Stimulated activated naive B cell treated with anti-CD40 and anti-IgM and Interleukin-4, amounts not matched to agents 10 μg/mL and 1 μg/mL and 100 μg/mL, for 72 hours (primary cell): ENCODE data around the gene EFNA3.
A peak's percentile ranks its signal among the peaks of the same experiment; 100 is the strongest.

Source experiments
- ATAC-seq, 2 donors: fragments of 150-1000 bp; cut with Tn5 transposase; replicated peaks; 2 replicates each; pipeline ENCODE4 v1.10.0; 2021; ENCODE audit warnings: moderate library complexity in 1 of 2
- DNase-seq: peaks from one replicate; pipeline ENCODE4 v3.0.0; 2021
- H3K27ac Mint-ChIP-seq: one replicate; pipeline ENCODE4 v1.8.0; 2022; ENCODE audit warnings: mild to moderate bottlenecking, mixed read lengths
- H3K27me3 Mint-ChIP-seq, 2 donors: one replicate each; pipeline ENCODE4 v1.8.0; 2022; ENCODE audit warnings: mixed read lengths in 2 of 2
- H3K36me3 Mint-ChIP-seq, 2 donors: one replicate each; pipeline ENCODE4 v1.8.0; 2022; ENCODE audit warnings: mixed read lengths in 2 of 2, mild to moderate bottlenecking in 1 of 2
- H3K4me1 Mint-ChIP-seq, 2 donors: one replicate each; pipeline ENCODE4 v1.8.0; 2022; ENCODE audit warnings: mixed read lengths in 2 of 2, mild to moderate bottlenecking in 1 of 2
- H3K4me3 Mint-ChIP-seq, 2 donors: one replicate each; pipeline ENCODE4 v1.8.0; 2022; ENCODE audit warnings: mild to moderate bottlenecking in 2 of 2, mixed read lengths in 2 of 2, moderate library complexity in 1 of 2
- H3K9me3 Mint-ChIP-seq, 2 donors: one replicate each; pipeline ENCODE4 v1.8.0; 2022; ENCODE audit warnings: mixed read lengths in 2 of 2, mild to moderate bottlenecking in 1 of 2

The EFNA3 gene

GRCh38 chr1:155078469-155079209, at the start of gene EFNA3:
Gene EFNA3 (plus strand): TSS chr1:155078837. CDS start chr1:155078942, 105 bp downstream.
- no peak for DNase-seq
- Mint-ChIP-seq H3K4me1 (peaks cover 34 to 63% of the 10 kb centered on the region in 2 donors), H3K27ac (peak within 1 kb of the TSS; percentile 60), H3K9me3 (no peaks in the 10 kb centered on the region), H3K4me3 (peak within 1 kb of the TSS; percentile 81), H3K36me3 (peaks cover 0 to 1% of the 10 kb centered on the region in 2 donors), H3K27me3 (peaks cover 33 to 38% of the 10 kb centered on the region in 2 donors)
- peak; percentile 28 to 63 for ATAC-seq

- no peak for ATAC-seq
- no peak for DNase-seq
- H3K4me1 Mint-ChIP-seq, result no peaks in the 10 kb centered on the region
- H3K4me3 Mint-ChIP-seq, result no peak overlapping the region
- no peaks in the 10 kb centered on the region for H3K36me3 Mint-ChIP-seq
- no peaks in the 10 kb centered on the region for H3K9me3 Mint-ChIP-seq
- peaks cover 0 to under 1% of the 10 kb centered on the region in 2 donors for H3K27me3 Mint-ChIP-seq
- no peak overlapping the region for H3K27ac Mint-ChIP-seq
Observed at GRCh38 chr1:155029513-155030242, 49.0 kb upstream of the EFNA3 start.

GRCh38 chr1:155030243-155030795, 48.3 kb upstream of the EFNA3 start:
- Mint-ChIP-seq H3K9me3 (no peaks in the 10 kb centered on the region), H3K27ac (no peak overlapping the region), H3K4me1 (no peaks in the 10 kb centered on the region), H3K36me3 (no peaks in the 10 kb centered on the region), H3K27me3 (peaks cover 0 to 4% of the 10 kb centered on the region in 2 donors), H3K4me3 (no peak overlapping the region)
- DNase-seq (no peak), ATAC-seq (no peak)

- Mint-ChIP-seq H3K27ac (no peak overlapping the region), H3K27me3 (peaks cover 0 to 4% of the 10 kb centered on the region in 2 donors), H3K4me3 (no peak overlapping the region), H3K4me1 (no peaks in the 10 kb centered on the region), H3K9me3 (no peaks in the 10 kb centered on the region), H3K36me3 (no peaks in the 10 kb centered on the region)
- no peak for ATAC-seq
- no peak for DNase-seq
Observed at GRCh38 chr1:155030899-155031298, 47.7 kb upstream of the EFNA3 start.

- Mint-ChIP-seq H3K27me3 (peaks cover 2 to 13% of the 10 kb centered on the region in 2 donors), H3K4me3 (no peak overlapping the region), H3K27ac (no peak overlapping the region), H3K36me3 (no peaks in the 10 kb centered on the region), H3K4me1 (no peaks in the 10 kb centered on the region), H3K9me3 (no peaks in the 10 kb centered on the region)
- ATAC-seq (no peak), DNase-seq (no peak)
Observed at GRCh38 chr1:155032886-155033285, 45.8 kb upstream of the EFNA3 start.

GRCh38 chr1:155033524-155033923, 45.1 kb upstream of the EFNA3 start, which contains the start of the genes DCST1 and DCST2:
Gene DCST1 (plus strand): TSS chr1:155033824. CDS start chr1:155034037, 213 bp downstream.
Gene DCST2 (minus strand): TSS chr1:155033781. CDS start chr1:155033701, 80 bp downstream.
- ATAC-seq (no peak), DNase-seq (no peak)
- Mint-ChIP-seq H3K4me3 (no peak within 1 kb of the TSS), H3K27me3 (peaks cover 6 to 20% of the 10 kb centered on the region in 2 donors), H3K4me1 (no peaks in the 10 kb centered on the region), H3K9me3 (no peaks in the 10 kb centered on the region), H3K27ac (no peak within 1 kb of the TSS), H3K36me3 (no peaks in the 10 kb centered on the region)

- Mint-ChIP-seq H3K36me3 (no peaks in the 10 kb centered on the region), H3K9me3 (no peaks in the 10 kb centered on the region), H3K27me3 (peaks cover 14 to 30% of the 10 kb centered on the region in 2 donors), H3K4me3 (no peak overlapping the region), H3K4me1 (no peaks in the 10 kb centered on the region), H3K27ac (no peak overlapping the region)
- no peak for DNase-seq
- ATAC-seq, result no peak
Observed at GRCh38 chr1:155034318-155035208, 44.1 kb upstream of the EFNA3 start.

GRCh38 chr1:155035936-155036335, 42.7 kb upstream of the EFNA3 start:
- peaks cover 14 to 35% of the 10 kb centered on the region in 2 donors for H3K27me3 Mint-ChIP-seq
- ATAC-seq (no peak), DNase-seq (no peak)
- no peak overlapping the region for H3K4me3 Mint-ChIP-seq
- H3K9me3 Mint-ChIP-seq, result no peaks in the 10 kb centered on the region
- H3K4me1 Mint-ChIP-seq, result no peaks in the 10 kb centered on the region
- no peaks in the 10 kb centered on the region for H3K36me3 Mint-ChIP-seq
- no peak overlapping the region for H3K27ac Mint-ChIP-seq

- no peaks in the 10 kb centered on the region for H3K9me3 Mint-ChIP-seq
- H3K36me3 Mint-ChIP-seq, result no peaks in the 10 kb centered on the region
- H3K27ac Mint-ChIP-seq, result no peak overlapping the region
- no peak for ATAC-seq
- no peak for DNase-seq
- no peak overlapping the region for H3K4me3 Mint-ChIP-seq
- H3K27me3 Mint-ChIP-seq, result peaks cover 14 to 37% of the 10 kb centered on the region in 2 donors
- H3K4me1 Mint-ChIP-seq, result no peaks in the 10 kb centered on the region
Observed at GRCh38 chr1:155037043-155037442, 41.6 kb upstream of the EFNA3 start.

- no peak for DNase-seq
- H3K4me1 Mint-ChIP-seq, result no peaks in the 10 kb centered on the region
- no peak overlapping the region for H3K4me3 Mint-ChIP-seq
- H3K36me3 Mint-ChIP-seq, result no peaks in the 10 kb centered on the region
- peaks cover 14 to 37% of the 10 kb centered on the region in 2 donors for H3K27me3 Mint-ChIP-seq
- ATAC-seq, result no peak
- no peaks in the 10 kb centered on the region for H3K9me3 Mint-ChIP-seq
- no peak overlapping the region for H3K27ac Mint-ChIP-seq
Observed at GRCh38 chr1:155037851-155038441, 40.7 kb upstream of the EFNA3 start.

- no peaks in the 10 kb centered on the region for H3K4me1 Mint-ChIP-seq
- H3K36me3 Mint-ChIP-seq, result no peaks in the 10 kb centered on the region
- DNase-seq (no peak), ATAC-seq (no peak)
- H3K27ac Mint-ChIP-seq, result no peak overlapping the region
- H3K4me3 Mint-ChIP-seq, result no peak overlapping the region
- H3K9me3 Mint-ChIP-seq, result no peaks in the 10 kb centered on the region
- H3K27me3 Mint-ChIP-seq, result peaks cover 14 to 37% of the 10 kb centered on the region in 2 donors
Observed at GRCh38 chr1:155038602-155039307, 39.9 kb upstream of the EFNA3 start.

- no peak for ATAC-seq
- Mint-ChIP-seq H3K4me3 (no peak overlapping the region), H3K27ac (no peak overlapping the region), H3K4me1 (peaks cover 0 to under 1% of the 10 kb centered on the region in 2 donors), H3K9me3 (no peaks in the 10 kb centered on the region), H3K36me3 (no peaks in the 10 kb centered on the region), H3K27me3 (peaks cover 14 to 37% of the 10 kb centered on the region in 2 donors)
- no peak for DNase-seq
Observed at GRCh38 chr1:155039308-155039669, 39.3 kb upstream of the EFNA3 start.
